ENCODE data around the gene TRIM17. TPM values are rescaled to one million over a fixed set of nuclear protein-coding genes. Genes with fewer than 3 reads are reported as not detected.

Gene TRIM17
- total and polyA plus RNA-seq, 9 of the 15 experiments (the other 6 are each of a cell fraction or from before 2014, with no cell fraction given): not detected

GRCh38 chr1:228393268-228393701 lies 23.4 kb downstream of the TRIM17 start (continued):
- no peak for TF ChIP-seq AFF4 (CRISPR knock-in tag; IDR thresholded peaks at IDR 0.05)
- no peak for TF ChIP-seq TAL1 (IDR thresholded peaks at IDR 0.05)
- TF ChIP-seq RREB1 (CRISPR knock-in tag; IDR thresholded peaks at IDR 0.05): no peak
- no peak for TF ChIP-seq PYGO2 (tag; IDR thresholded peaks at IDR 0.05)
- TF ChIP-seq CEBPG (CRISPR knock-in tag; IDR thresholded peaks at IDR 0.05): no peak
- peak in 1 of 2 experiments; percentile 29; a peak in 1 of 4 replicates for TF ChIP-seq CEBPG (tag; conservative IDR thresholded peaks at IDR 0.05 in 1 of 2, IDR thresholded peaks at IDR 0.05 in 1 of 2)
- no peak for TF ChIP-seq ZNF695 (CRISPR knock-in tag; IDR thresholded peaks at IDR 0.05)
- no peak for TF ChIP-seq FOXJ2 (tag; IDR thresholded peaks at IDR 0.05)
- TF ChIP-seq ZNF212 (CRISPR knock-in tag; IDR thresholded peaks at IDR 0.05): no peak
- TF ChIP-seq NCOA4 (IDR thresholded peaks at IDR 0.05; ENCODE audit: partially characterized antibody): no peak
- no peak for TF ChIP-seq JUNB (CRISPR knock-in tag; conservative IDR thresholded peaks at IDR 0.05)
- TF ChIP-seq RFX7 (CRISPR knock-in tag; IDR thresholded peaks at IDR 0.05): no peak
- no peak for TF ChIP-seq POLR3G (IDR thresholded peaks at IDR 0.05; ENCODE audit: extremely low read depth, insufficient read length, insufficient replicate concordance)
- TF ChIP-seq TEAD1 (CRISPR knock-in tag; IDR thresholded peaks at IDR 0.05): no peak
- no peak for TF ChIP-seq IRF1 (CRISPR knock-in tag; IDR thresholded peaks at IDR 0.05; ENCODE audit: borderline replicate concordance)
- no peak for TF ChIP-seq GTF2A2 (tag; IDR thresholded peaks at IDR 0.05)
- no peak for TF ChIP-seq ZNF263 (CRISPR knock-in tag; IDR thresholded peaks at IDR 0.05; ENCODE audit: borderline replicate concordance)
- no peak for TF ChIP-seq SREBF2 (CRISPR knock-in tag; IDR thresholded peaks at IDR 0.05)
- TF ChIP-seq ZNF561 (CRISPR knock-in tag; conservative IDR thresholded peaks at IDR 0.05): no peak
- TF ChIP-seq LARP7 (IDR thresholded peaks at IDR 0.05): no peak

All from K562 (cell line).